GM19025 (cell line): Measurements from ENCODE around the gene ADK.

Source experiments
- ATAC-seq: cut with Tn5 transposase; IDR thresholded peaks from one replicate; pipeline ENCODE4 v1.9.1; 2021; ENCODE audit warnings: mild to moderate bottlenecking, low read depth, moderate library complexity; ENCODE audit not compliant: unreplicated experiment

The ADK gene

GRCh38 chr10:74752371-74753040, 601.5 kb downstream of the ADK start:
- no peak for ATAC-seq

GRCh38 chr10:74753442-74754211, 602.6 kb downstream of the ADK start:
- no peak for ATAC-seq

- ATAC-seq = no peak
Measured at GRCh38 chr10:74754381-74754821, 603.4 kb downstream of the ADK start.

GRCh38 chr10:74755273-74755672, 604.3 kb downstream of the ADK start:
- ATAC-seq = no peak
